HS-27A (cell line): ENCODE results near the gene LAMTOR2.
"Not testable (repeated sequence)": the region's sequence is repeated elsewhere in the genome, so short reads cannot be mapped to it uniquely, and the experiment has no call there.

ENCODE experiments used
- DNase-seq: peaks from one replicate; pipeline ENCODE4 v3.0.0-alpha.2; 2012; ENCODE audit warnings: low read depth, missing footprints

The LAMTOR2 gene

GRCh38 chr1:156054500-156055280, at the start of gene LAMTOR2:
Gene LAMTOR2, plus strand, starts transcription at chr1:156054782. Its CDS starts 108 bp downstream, at chr1:156054890.
- DNase-seq, result peak; percentile 88

GRCh38 chr1:156004843-156005584, 49.6 kb upstream of the LAMTOR2 start:
- no peak for DNase-seq

GRCh38 chr1:156006666-156007376, 47.8 kb upstream of the LAMTOR2 start:
- DNase-seq, result no peak

GRCh38 chr1:156009404-156009803, 45.2 kb upstream of the LAMTOR2 start:
- no peak for DNase-seq

GRCh38 chr1:156012051-156012817, 42.3 kb upstream of the LAMTOR2 start:
- no peak for DNase-seq

GRCh38 chr1:156014829-156015228, 39.8 kb upstream of the LAMTOR2 start:
- no peak for DNase-seq

- no peak for DNase-seq
These were observed 34.7 kb upstream of the LAMTOR2 start for GRCh38 chr1:156019946-156020292.

GRCh38 chr1:156020293-156021092, 34.1 kb upstream of the LAMTOR2 start, which contains the start of gene SSR2:
Gene SSR2, minus strand, starts transcription at chr1:156020951. Its CDS starts 784 bp downstream, at chr1:156020167.
- DNase-seq, result peak; percentile 76

GRCh38 chr1:156021093-156021428, 33.5 kb upstream of the LAMTOR2 start:
- no peak for DNase-seq

GRCh38 chr1:156021954-156022353, 32.6 kb upstream of the LAMTOR2 start:
- no peak for DNase-seq

GRCh38 chr1:156024801-156025200, 29.8 kb upstream of the LAMTOR2 start:
- no peak for DNase-seq

GRCh38 chr1:156025876-156026275, 28.7 kb upstream of the LAMTOR2 start:
- no peak for DNase-seq

- no peak for DNase-seq
These were observed 28.0 kb upstream of the LAMTOR2 start for GRCh38 chr1:156026588-156026987.

- no peak for DNase-seq
These were observed 21.6 kb upstream of the LAMTOR2 start for GRCh38 chr1:156033011-156033410.

GRCh38 chr1:156034991-156035390, 19.6 kb upstream of the LAMTOR2 start:
- not testable (repeated sequence) for DNase-seq

- DNase-seq, result no peak
These were observed 11.8 kb upstream of the LAMTOR2 start for GRCh38 chr1:156042828-156043227.

GRCh38 chr1:156045076-156045475, 9.5 kb upstream of the LAMTOR2 start:
- no peak for DNase-seq

GRCh38 chr1:156048663-156049258, 5.8 kb upstream of the LAMTOR2 start:
- DNase-seq, result no peak

GRCh38 chr1:156050376-156050775, 4.2 kb upstream of the LAMTOR2 start:
- no peak for DNase-seq

- DNase-seq, result no peak
These were observed 3.4 kb upstream of the LAMTOR2 start for GRCh38 chr1:156051011-156051725.
